GM18505 (cell line): Measurements from ENCODE around the gene PNMA8A.
"Not testable (repeated sequence)": the region's sequence is repeated elsewhere in the genome, so short reads cannot be mapped to it uniquely, and the experiment has no call there.

Experiments used
- ATAC-seq: cut with Tn5 transposase; IDR thresholded peaks from one replicate; pipeline ENCODE4 v1.9.1; 2021; ENCODE audit not compliant: unreplicated experiment
- POLR2A ChIP-seq: IDR thresholded peaks from 4 replicates; pipeline ENCODE4 v1.6.1; 2011; ENCODE audit warnings: borderline replicate concordance; ENCODE audit not compliant: insufficient read depth, insufficient read length; ENCODE audit errors: extremely low read depth

Gene PNMA8A, protein sequence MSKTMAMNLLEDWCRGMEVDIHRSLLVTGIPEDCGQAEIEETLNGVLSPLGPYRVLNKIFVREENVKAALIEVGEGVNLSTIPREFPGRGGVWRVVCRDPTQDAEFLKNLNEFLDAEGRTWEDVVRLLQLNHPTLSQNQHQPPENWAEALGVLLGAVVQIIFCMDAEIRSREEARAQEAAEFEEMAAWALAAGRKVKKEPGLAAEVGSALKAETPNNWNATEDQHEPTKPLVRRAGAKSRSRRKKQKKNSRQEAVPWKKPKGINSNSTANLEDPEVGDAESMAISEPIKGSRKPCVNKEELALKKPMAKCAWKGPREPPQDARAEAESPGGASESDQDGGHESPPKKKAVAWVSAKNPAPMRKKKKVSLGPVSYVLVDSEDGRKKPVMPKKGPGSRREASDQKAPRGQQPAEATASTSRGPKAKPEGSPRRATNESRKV

DNA sequence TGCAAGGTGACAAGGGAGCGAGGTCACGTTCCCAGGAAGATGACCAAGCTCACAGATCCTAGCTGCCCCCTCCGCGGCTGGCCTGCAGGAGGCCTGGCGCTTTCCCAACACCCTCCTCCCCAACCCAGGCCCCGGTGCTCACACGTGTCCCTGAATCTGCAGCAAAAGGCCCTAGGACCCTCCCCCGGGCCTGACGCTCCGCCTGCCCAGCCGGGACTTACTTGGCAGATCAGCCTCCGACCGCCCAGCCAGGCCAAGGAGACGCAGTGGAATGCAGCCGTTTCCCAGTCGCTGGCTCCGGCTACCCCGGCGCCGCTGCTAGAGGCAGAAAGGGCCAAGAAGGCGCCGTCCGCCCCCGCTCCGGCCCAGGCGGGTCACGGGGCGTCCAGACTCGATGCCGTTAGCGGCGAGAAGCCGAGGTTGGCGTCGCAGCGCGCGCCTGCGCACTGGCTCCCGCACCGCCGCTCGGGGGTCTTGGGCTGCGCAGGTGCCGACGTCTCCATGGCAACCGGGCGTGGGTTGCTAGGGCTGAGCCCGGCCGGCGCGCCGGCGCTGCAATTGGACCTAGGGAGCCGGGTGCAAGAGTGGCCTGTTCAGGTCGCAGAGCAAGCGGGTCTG is at the start of gene PNMA8A:
PNMA8A (minus strand) TSS at position 448 of the 618 bp plus-strand sequence. CDS start 528 bp downstream, outside the sequence.
- TF ChIP-seq POLR2A, result no peak

DNA sequence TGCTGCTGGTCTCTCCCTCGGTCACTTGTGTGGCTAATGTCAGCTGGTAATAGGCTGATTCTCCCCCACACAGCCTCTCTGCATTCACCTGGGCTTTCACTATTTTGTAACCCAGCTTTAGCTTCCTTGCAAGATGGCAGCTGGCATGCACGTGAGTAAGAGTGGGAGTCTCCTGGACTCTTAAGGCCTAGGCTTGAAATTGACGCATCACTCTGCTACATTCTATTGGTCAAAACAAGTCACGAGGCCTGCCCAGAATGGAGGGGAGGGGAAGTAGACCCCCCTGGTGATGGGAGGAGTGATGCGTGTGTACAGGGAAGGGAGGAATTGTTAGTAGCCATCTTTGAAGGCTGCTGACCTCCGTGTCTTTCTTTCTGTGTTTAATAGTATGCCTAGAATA is 49.3 kb upstream of the PNMA8A start:
- ATAC-seq, result no peak
- TF ChIP-seq POLR2A, result no peak

More for the DNA sequence above, at the start of gene PNMA8A:
- ATAC-seq, result no peak

DNA sequence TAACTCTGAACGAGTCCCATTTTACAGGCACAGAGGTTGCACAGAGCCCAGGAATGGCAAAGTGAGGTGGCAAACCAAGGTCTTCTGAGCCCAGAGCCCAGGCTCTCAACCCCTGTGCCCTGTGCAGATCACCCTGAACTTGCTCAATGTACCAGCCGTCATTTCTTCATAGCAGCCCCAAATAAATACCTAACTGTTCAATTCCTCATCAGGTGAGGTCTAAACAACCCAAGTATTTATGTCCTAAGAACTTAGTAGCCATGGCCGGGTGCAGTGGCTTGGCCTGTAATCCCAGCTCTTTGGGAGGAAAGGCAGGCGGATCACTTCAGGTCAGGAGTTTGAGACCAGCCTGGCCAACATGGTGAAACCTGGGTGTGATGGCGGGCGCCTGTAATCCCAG is 46.1 kb upstream of the PNMA8A start:
- TF ChIP-seq POLR2A, result no peak
- no peak for ATAC-seq

DNA sequence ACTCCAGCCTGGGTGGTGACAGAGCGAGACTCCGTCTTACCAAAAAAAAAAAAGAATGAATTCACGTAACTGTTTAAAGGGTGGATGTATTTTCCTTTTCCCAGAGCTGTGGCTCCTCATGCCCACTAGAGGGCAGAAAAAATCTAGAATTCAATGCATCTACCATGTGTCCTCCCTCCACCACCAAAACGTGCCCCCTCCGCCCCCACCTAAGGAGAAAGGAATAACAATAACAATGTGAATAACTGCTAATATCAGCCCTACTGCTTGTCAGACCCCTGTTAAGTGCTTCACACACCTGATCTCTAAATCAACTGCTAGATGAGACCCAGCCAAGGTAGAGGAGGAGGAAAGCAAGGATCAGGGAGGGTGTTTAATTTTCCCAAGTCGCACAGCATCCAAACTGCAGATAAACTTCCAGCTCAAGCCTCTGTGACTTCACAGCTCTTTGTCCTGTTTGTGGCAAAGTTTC is 44.6 kb upstream of the PNMA8A start:
- no peak for TF ChIP-seq POLR2A

DNA sequence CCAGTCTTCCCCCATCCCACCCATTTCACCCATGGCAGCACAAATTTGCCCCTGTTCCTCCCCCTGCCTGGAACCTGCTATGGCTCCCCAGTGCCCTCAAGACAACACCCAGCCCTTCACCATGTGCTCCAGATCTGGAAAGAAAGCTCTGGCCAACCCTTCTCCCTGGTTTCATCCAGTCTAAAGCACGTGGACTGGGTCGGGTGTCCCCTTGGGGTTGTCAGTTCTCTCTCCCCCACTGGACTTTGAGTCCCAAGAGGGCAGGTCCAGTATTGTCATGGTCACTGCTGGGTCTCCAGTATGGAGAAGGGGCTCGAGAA is 43.9 kb upstream of the PNMA8A start:
- TF ChIP-seq POLR2A, result no peak

More for the DNA sequence above, 44.6 kb upstream of the PNMA8A start:
- no peak for ATAC-seq

DNA sequence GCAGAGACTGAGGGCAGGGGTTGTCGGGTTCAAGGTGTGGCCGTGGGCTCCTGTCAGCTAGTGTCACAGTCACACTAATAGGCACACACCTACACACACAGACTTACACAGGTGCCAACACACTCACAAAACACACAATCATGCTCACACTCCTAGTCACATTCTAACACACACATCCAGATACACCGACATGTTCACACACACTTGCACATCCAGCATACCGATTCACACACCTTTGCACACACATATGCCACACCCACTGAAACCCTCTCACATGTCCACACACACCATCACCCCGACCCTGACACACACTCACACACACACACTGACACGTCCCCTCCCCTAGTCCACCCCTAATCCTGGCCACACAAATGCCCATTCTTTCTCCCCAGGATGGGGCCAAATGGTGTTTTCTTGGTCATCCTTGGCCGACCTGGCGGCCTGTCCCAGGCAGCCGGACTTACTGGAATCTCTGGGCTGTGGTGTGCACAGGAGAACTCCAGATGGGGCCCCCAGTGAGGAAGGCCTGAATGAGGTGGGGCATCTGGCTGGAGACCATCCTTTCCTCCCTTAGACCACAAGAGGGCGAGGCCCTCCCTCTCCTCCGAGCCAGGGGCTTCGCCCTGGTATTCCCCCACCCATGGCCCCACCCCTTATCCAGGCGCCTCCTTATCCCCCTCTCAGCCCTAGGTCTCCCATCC is 43.4 kb upstream of the PNMA8A start:
- no peak for TF ChIP-seq POLR2A
- no peak for ATAC-seq

More for the DNA sequence above, 43.9 kb upstream of the PNMA8A start:
- ATAC-seq, result no peak

DNA sequence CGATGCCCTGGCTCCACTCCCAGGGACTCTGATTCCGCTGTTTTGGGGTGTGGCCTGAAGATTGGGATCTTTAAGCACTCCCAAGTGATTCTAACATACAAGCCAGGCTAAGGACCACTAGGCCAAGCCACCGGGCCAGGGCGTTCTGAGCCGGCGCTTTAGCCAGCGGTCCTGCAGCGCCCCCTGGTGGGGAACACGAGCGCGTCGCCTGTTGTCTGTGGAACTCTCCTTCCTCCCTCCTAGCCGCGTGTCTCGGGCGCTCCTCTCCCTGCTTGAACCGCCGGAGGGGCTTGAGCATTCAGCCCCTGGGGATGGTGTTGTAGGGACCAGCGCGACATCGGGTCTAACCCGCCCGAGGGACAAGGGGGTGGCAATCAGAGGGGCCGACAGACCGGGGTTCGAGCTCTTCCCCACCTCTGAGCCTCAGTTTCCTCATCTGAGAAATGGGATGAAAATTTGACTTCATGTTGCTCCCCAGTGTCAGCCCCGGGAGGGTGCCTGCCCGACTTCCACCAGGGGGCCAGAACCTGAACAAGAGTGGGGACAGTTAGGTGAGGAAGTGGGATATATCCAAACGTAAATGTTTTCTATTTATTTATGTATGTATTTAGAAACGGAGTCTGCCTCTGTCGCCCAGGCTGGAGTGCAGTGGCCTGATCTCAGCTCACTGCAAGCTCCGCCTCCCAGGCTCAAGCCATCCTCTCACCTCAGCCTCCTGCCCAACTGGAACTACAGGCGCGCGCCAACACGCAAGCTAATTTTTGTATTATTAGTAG is 42.3 kb upstream of the PNMA8A start:
- no peak for TF ChIP-seq POLR2A
- ATAC-seq, result no peak

DNA sequence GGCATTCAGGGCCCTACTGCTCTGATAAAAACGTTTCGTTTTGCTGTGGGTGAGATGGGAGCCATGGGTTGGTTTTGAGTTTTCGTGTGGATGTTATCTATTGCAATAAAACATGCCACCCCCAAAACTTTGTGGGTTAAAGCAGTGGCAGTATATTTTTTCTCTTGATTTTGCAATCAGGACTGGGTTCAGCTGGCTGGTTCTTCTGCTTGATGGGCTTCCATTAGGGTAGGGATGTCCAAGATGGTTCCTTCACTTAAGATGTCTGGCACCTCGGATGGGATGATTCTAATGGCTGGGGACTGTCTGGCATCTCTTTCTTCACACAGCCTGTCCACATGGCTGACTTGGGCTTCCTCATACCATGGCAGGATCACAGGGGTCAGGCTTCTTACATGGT is 39.9 kb upstream of the PNMA8A start:
- TF ChIP-seq POLR2A, result no peak
- ATAC-seq, result no peak

DNA sequence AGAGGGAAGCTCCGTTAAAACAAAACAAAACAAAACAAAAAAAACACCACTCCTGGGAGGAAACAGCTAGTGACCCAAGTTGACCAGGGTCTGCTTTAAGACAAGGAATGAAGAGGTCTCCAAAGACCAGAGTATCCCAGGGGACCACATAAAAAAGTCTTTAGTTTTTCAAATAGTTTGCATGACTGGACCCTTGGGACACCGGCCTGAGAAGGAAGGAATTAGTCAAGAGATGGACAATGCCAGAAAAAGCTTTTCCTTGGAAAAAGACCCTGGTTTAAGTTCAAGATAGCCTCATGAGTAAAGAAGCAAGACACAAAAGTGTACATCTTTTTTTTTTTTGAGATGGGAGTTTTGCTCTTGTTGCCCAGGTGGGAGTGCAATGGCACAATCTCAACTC is 36.8 kb upstream of the PNMA8A start:
- TF ChIP-seq POLR2A, result no peak
- no peak for ATAC-seq

DNA sequence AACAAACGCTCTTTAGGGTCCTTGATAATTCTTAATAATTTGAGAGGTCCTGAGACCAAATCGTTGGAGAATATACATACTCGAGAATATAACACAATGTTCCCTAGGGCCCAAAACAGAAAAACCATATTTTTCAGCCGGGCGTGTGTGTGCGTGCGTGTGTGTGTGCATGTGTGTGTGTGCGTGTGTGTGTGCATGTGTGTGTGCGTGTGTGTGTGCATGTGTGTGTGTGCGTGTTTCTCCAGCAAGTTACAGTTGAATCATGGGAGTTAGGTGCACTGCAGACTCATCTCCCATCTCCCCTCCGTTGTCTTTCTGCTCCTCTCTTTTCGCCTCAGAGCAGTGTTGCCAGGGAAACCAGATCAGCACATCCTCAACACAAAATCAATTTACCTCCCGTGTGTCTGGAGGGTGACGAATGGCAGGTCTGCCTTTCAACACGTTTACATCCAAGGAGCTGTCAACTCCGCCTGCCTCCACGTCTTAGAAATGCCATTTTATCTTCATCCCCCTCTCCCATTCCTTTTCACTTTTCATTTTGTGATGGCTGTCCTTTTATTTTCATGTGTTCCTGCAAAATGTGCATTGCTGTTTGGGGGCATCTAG is 32.6 kb upstream of the PNMA8A start:
- no peak for TF ChIP-seq POLR2A
- ATAC-seq, result no peak

DNA sequence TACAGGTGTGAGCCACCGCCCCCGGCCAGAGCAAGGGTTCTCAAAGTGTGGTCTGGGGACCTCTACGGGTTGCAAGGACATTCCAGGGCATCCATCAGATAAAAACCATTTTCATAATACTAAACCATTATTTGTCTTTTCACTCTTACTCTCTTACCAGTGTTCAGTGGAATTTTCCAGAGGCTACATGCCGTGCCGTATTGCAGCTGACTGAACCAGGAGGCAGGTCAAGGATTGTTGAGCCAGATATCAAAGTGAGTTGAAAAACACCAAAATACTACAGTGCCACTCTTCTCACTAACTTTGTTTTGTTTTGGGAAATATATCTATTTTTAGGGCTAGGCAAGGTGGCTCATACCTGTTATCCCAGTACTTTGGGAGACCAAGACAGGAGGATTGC is 31.5 kb upstream of the PNMA8A start:
- ATAC-seq, result no peak
- no peak for TF ChIP-seq POLR2A

DNA sequence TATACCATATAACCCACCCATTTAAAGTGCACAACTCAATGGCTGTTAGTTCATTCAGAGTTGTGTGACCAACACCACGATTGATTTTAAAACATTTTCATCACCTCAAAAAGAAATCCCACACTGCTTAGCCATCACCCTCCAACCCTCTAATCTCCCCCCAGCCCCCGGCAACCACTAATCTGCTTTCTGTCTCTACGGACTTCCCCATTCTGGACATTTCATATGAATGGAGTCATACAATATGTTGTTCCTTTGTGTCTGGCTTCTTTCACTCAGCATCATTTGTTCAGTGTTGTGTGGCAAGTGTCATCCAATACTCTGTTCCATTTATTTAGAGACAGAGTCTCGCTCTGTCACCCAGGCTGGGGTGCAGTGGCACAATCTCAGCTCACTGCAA is 28.3 kb upstream of the PNMA8A start:
- TF ChIP-seq POLR2A, result no peak
- ATAC-seq, result no peak

DNA sequence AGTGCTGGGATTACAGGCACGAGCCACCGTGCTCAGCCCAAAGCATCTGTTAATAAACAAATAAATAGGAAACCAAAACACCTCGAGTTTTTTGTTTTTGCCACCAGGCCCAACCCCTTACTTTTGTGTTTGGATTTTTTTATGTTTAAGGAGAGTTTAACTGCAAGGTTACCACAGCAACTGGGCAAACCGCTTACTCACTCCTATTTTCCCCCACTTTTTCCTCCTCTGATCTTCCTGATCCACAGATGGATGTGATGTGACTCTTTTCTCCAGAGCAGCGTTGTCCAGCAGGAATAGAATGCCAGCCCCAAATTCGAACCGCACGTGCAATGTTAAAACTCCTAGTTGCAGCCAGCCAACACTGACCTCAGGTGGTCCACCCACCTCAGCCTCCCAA is 26.4 kb upstream of the PNMA8A start:
- ATAC-seq, result no peak
- no peak for TF ChIP-seq POLR2A

DNA sequence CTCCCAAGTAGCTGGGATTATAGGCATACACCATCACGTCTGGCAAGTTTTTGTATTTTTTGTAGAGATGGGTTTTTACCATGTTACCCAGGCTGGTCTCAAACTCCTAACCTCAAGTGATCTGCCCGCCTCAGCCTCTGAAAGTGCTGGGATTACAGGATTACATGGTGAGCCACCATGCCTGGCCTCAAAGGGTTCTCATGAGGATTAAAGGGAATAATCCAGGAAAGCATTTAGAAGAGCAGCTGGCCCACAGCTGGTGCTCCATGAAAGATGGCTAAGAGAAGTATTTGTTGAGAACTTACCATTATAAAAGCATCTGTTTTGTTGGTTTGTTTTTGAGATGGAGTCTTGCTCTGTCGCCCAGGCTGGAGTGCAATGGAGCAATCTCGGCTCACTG is 25.5 kb upstream of the PNMA8A start:
- ATAC-seq, result not testable (repeated sequence)
